GM12874 (cell line): ENCODE data around the gene SH3RF1.

ENCODE experiments used
- CTCF ChIP-seq: IDR thresholded peaks from 2 replicates; pipeline ENCODE4 v1.5.1; 2011; ENCODE audit warnings: low read depth, mild to moderate bottlenecking, control low read depth, low read length, moderate library complexity; ENCODE audit not compliant: insufficient read depth

SH3RF1 gene

GRCh38 chr4:169110633-169111032 is 160.1 kb downstream of the SH3RF1 start:
- no peak for TF ChIP-seq CTCF

GRCh38 chr4:169109035-169109675 is 161.6 kb downstream of the SH3RF1 start:
- no peak for TF ChIP-seq CTCF

- TF ChIP-seq CTCF: no peak
Measured at GRCh38 chr4:169108303-169108702, 162.5 kb downstream of the SH3RF1 start.

GRCh38 chr4:169107528-169107927 is 163.2 kb downstream of the SH3RF1 start:
- no peak for TF ChIP-seq CTCF

GRCh38 chr4:169106696-169107229 is 164.0 kb downstream of the SH3RF1 start:
- TF ChIP-seq CTCF: no peak

- TF ChIP-seq CTCF: no peak
Measured at GRCh38 chr4:169105620-169106019, 165.1 kb downstream of the SH3RF1 start.

GRCh38 chr4:169103966-169104412 is 166.8 kb downstream of the SH3RF1 start:
- TF ChIP-seq CTCF: no peak
